Measurements from ENCODE around the gene HAT1.

Gene HAT1

GRCh38 chr2:171922230-171923022 is at the start of gene HAT1:
Gene HAT1 (plus strand): TSS chr2:171922461. CDS start chr2:171922501, 40 bp downstream.
- Mint-ChIP-seq H3K36me3 (peaks cover 45% of the 10 kb centered on the region), H3K9me3 (no peaks in the 10 kb centered on the region), H3K27ac (peak within 1 kb of the TSS; percentile 92), H3K4me3 (peak within 1 kb of the TSS; percentile 86), H3K4me1 (peaks cover 14% of the 10 kb centered on the region)
- ATAC-seq (peak; percentile 96), DNase-seq (ENCODE audit: low spot score in 2 of 2) (peak; percentile 97 to 99)

GRCh38 chr2:171874517-171874916 is 47.7 kb upstream of the HAT1 start:
- H3K9me3 Mint-ChIP-seq, result peaks cover 3% of the 10 kb centered on the region
- ATAC-seq (no peak), DNase-seq (ENCODE audit: low spot score in 2 of 2) (no peak)
- peaks cover 17% of the 10 kb centered on the region for H3K4me1 Mint-ChIP-seq
- H3K27ac Mint-ChIP-seq, result no peak overlapping the region
- H3K36me3 Mint-ChIP-seq, result no peaks in the 10 kb centered on the region
- H3K4me3 Mint-ChIP-seq, result no peak overlapping the region

GRCh38 chr2:171874963-171875362 is 47.3 kb upstream of the HAT1 start:
- H3K36me3 Mint-ChIP-seq, result no peaks in the 10 kb centered on the region
- H3K4me1 Mint-ChIP-seq, result peaks cover 17% of the 10 kb centered on the region
- no peak overlapping the region for H3K27ac Mint-ChIP-seq
- no peak overlapping the region for H3K4me3 Mint-ChIP-seq
- ATAC-seq, result no peak
- no peak for DNase-seq (ENCODE audit: low spot score in 2 of 2)
- peaks cover 3% of the 10 kb centered on the region for H3K9me3 Mint-ChIP-seq

GRCh38 chr2:171878481-171878993 is 43.7 kb upstream of the HAT1 start:
- Mint-ChIP-seq H3K36me3 (no peaks in the 10 kb centered on the region), H3K4me1 (peaks cover 17% of the 10 kb centered on the region), H3K27ac (peak overlapping the region; percentile 36), H3K9me3 (peaks cover 3% of the 10 kb centered on the region), H3K4me3 (no peak overlapping the region)
- ATAC-seq (peak; percentile 70), DNase-seq (ENCODE audit: low spot score in 2 of 2) (no peak)

GRCh38 chr2:171879865-171880264 is 42.4 kb upstream of the HAT1 start:
- DNase-seq (ENCODE audit: low spot score in 2 of 2) (no peak), ATAC-seq (no peak)
- Mint-ChIP-seq H3K9me3 (peaks cover 3% of the 10 kb centered on the region), H3K4me3 (no peak overlapping the region), H3K4me1 (peaks cover 17% of the 10 kb centered on the region), H3K36me3 (no peaks in the 10 kb centered on the region), H3K27ac (no peak overlapping the region)

GRCh38 chr2:171880774-171881173 is 41.5 kb upstream of the HAT1 start:
- Mint-ChIP-seq H3K4me3 (no peak overlapping the region), H3K4me1 (peaks cover 17% of the 10 kb centered on the region), H3K36me3 (no peaks in the 10 kb centered on the region), H3K27ac (no peak overlapping the region), H3K9me3 (no peaks in the 10 kb centered on the region)
- DNase-seq (ENCODE audit: low spot score in 2 of 2) (no peak), ATAC-seq (no peak)

- peaks cover 3% of the 10 kb centered on the region for H3K36me3 Mint-ChIP-seq
- ATAC-seq, result peak; percentile 78
- H3K27ac Mint-ChIP-seq, result no peak overlapping the region
Observed at GRCh38 chr2:171882089-171882769, 40.0 kb upstream of the HAT1 start.

GRCh38 chr2:171883275-171883893 is 38.9 kb upstream of the HAT1 start:
- Mint-ChIP-seq H3K36me3 (peaks cover 8% of the 10 kb centered on the region), H3K4me1 (peaks cover 14% of the 10 kb centered on the region), H3K27ac (no peak overlapping the region), H3K4me3 (no peak overlapping the region), H3K9me3 (no peaks in the 10 kb centered on the region)
- ATAC-seq (no peak), DNase-seq (ENCODE audit: low spot score in 2 of 2) (no peak)

More at GRCh38 chr2:171882089-171882769, 40.0 kb upstream of the HAT1 start:
- Mint-ChIP-seq H3K4me1 (peaks cover 17% of the 10 kb centered on the region), H3K4me3 (no peak overlapping the region), H3K9me3 (no peaks in the 10 kb centered on the region)
- DNase-seq (ENCODE audit: low spot score in 2 of 2), result no peak

- DNase-seq (ENCODE audit: low spot score in 2 of 2) (no peak), ATAC-seq (no peak)
- peaks cover 32% of the 10 kb centered on the region for H3K36me3 Mint-ChIP-seq
- no peak overlapping the region for H3K4me3 Mint-ChIP-seq
- H3K27ac Mint-ChIP-seq, result no peak overlapping the region
- H3K9me3 Mint-ChIP-seq, result no peaks in the 10 kb centered on the region
- H3K4me1 Mint-ChIP-seq, result peaks cover 22% of the 10 kb centered on the region
Observed at GRCh38 chr2:171889333-171889732, 32.9 kb upstream of the HAT1 start.

GRCh38 chr2:171889808-171890207 is 32.5 kb upstream of the HAT1 start:
- H3K27ac Mint-ChIP-seq, result no peak overlapping the region
- H3K36me3 Mint-ChIP-seq, result peaks cover 32% of the 10 kb centered on the region
- DNase-seq (ENCODE audit: low spot score in 2 of 2), result no peak
- H3K4me1 Mint-ChIP-seq, result peaks cover 26% of the 10 kb centered on the region
- H3K9me3 Mint-ChIP-seq, result no peaks in the 10 kb centered on the region
- no peak for ATAC-seq
- H3K4me3 Mint-ChIP-seq, result no peak overlapping the region

GRCh38 chr2:171893196-171893823 is 29.0 kb upstream of the HAT1 start:
- Mint-ChIP-seq H3K4me3 (peak overlapping the region; percentile 91), H3K4me1 (peaks cover 28% of the 10 kb centered on the region), H3K27ac (peak overlapping the region; percentile 87), H3K36me3 (peaks cover 23% of the 10 kb centered on the region), H3K9me3 (no peaks in the 10 kb centered on the region)
- no peak for ATAC-seq
- DNase-seq (ENCODE audit: low spot score in 2 of 2), result no peak

- H3K27ac Mint-ChIP-seq, result peak within 1 kb of the TSS; percentile 87
- ATAC-seq, result peak; percentile 99
- H3K4me3 Mint-ChIP-seq, result peak within 1 kb of the TSS; percentile 91
- H3K9me3 Mint-ChIP-seq, result no peaks in the 10 kb centered on the region
- H3K36me3 Mint-ChIP-seq, result peaks cover 22% of the 10 kb centered on the region
- peak; percentile 64 to 84 for DNase-seq (ENCODE audit: low spot score in 2 of 2)
- peaks cover 26% of the 10 kb centered on the region for H3K4me1 Mint-ChIP-seq
Observed at GRCh38 chr2:171893824-171894611, 28.2 kb upstream of the HAT1 start, which contains the start of gene SLC25A12. Gene SLC25A12 (minus strand): TSS chr2:171894244. CDS start chr2:171894214, 30 bp downstream.

- H3K4me1 Mint-ChIP-seq, result peaks cover 21% of the 10 kb centered on the region
- no peak for ATAC-seq
Observed at GRCh38 chr2:171894612-171894947, 27.7 kb upstream of the HAT1 start.

GRCh38 chr2:171895786-171896185 is 26.5 kb upstream of the HAT1 start:
- Mint-ChIP-seq H3K27ac (no peak overlapping the region), H3K36me3 (peaks cover 17% of the 10 kb centered on the region), H3K9me3 (no peaks in the 10 kb centered on the region), H3K4me1 (peaks cover 21% of the 10 kb centered on the region), H3K4me3 (no peak overlapping the region)
- DNase-seq (ENCODE audit: low spot score in 2 of 2), result no peak
- no peak for ATAC-seq

More at GRCh38 chr2:171894612-171894947, 27.7 kb upstream of the HAT1 start:
- peak overlapping the region; percentile 91 for H3K4me3 Mint-ChIP-seq
- no peak for DNase-seq (ENCODE audit: low spot score in 2 of 2)
- H3K27ac Mint-ChIP-seq, result peak overlapping the region; percentile 87
- peaks cover 17% of the 10 kb centered on the region for H3K36me3 Mint-ChIP-seq
- H3K9me3 Mint-ChIP-seq, result no peaks in the 10 kb centered on the region

Measured in stimulated activated effector memory CD8-positive, alpha-beta T cell treated with anti-CD3 and anti-CD28 coated beads, Interleukin-12 subunit alpha, Interleukin-12 subunit beta, amount 100 ng/mL, for 72 hours (primary cell).